ENCODE data around the gene RAB3IL1.

RAB3IL1 gene

DNA sequence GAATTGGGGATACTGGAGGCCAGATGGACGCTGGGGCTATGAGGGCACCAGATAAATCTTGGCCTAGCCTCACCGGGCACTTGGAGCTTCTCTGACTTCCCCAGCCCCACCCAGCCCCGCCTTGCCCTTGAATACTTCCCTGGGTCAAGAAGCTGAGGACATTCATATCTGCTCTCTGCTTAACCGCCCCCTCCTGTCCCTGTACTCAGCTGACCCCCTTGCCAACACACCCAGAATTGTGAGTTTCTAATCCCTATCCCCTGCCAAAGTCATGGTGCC lies 48.0 kb downstream of the RAB3IL1 start:
- Histone ChIP-seq H4K20me1 (ENCODE audit: insufficient read depth, low read length) (peaks cover 3% of the 10 kb centered on the region; the same call in 1 of the 2 replicates), H3K4me1 (ENCODE audit: low read length) (peaks cover 15% of the 10 kb centered on the region), H3K27me3 (ENCODE audit: low read depth, low read length) (peaks cover 8% of the 10 kb centered on the region; the same call in 1 of the 2 replicates), H3K9me3 (ENCODE audit: insufficient read depth, low read length) (no peaks in the 10 kb centered on the region), H3K27ac (ENCODE audit: low read length) (no peak overlapping the region), H3K4me3 (ENCODE audit: low read length) (no peak overlapping the region), H3K36me3 (replicated peaks; ENCODE audit: low read depth, low read length) (peaks cover 21% of the 10 kb centered on the region), H3K79me2 (ENCODE audit: low read length) (no peaks in the 10 kb centered on the region), H3K9ac (ENCODE audit: low read length) (no peak overlapping the region), H3K4me2 (ENCODE audit: low read length) (no peak overlapping the region), H2AFZ (ENCODE audit: low read depth, low read length) (no peak overlapping the region)
- TF ChIP-seq, protein P1, sequence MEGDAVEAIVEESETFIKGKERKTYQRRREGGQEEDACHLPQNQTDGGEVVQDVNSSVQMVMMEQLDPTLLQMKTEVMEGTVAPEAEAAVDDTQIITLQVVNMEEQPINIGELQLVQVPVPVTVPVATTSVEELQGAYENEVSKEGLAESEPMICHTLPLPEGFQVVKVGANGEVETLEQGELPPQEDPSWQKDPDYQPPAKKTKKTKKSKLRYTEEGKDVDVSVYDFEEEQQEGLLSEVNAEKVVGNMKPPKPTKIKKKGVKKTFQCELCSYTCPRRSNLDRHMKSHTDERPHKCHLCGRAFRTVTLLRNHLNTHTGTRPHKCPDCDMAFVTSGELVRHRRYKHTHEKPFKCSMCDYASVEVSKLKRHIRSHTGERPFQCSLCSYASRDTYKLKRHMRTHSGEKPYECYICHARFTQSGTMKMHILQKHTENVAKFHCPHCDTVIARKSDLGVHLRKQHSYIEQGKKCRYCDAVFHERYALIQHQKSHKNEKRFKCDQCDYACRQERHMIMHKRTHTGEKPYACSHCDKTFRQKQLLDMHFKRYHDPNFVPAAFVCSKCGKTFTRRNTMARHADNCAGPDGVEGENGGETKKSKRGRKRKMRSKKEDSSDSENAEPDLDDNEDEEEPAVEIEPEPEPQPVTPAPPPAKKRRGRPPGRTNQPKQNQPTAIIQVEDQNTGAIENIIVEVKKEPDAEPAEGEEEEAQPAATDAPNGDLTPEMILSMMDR (IDR thresholded peaks at IDR 0.05; ENCODE audit: low read depth, low read length), result no peak
- TF ChIP-seq EZH2phosphoT487 (IDR thresholded peaks at IDR 0.05; ENCODE audit: low read depth), result no peak

DNA sequence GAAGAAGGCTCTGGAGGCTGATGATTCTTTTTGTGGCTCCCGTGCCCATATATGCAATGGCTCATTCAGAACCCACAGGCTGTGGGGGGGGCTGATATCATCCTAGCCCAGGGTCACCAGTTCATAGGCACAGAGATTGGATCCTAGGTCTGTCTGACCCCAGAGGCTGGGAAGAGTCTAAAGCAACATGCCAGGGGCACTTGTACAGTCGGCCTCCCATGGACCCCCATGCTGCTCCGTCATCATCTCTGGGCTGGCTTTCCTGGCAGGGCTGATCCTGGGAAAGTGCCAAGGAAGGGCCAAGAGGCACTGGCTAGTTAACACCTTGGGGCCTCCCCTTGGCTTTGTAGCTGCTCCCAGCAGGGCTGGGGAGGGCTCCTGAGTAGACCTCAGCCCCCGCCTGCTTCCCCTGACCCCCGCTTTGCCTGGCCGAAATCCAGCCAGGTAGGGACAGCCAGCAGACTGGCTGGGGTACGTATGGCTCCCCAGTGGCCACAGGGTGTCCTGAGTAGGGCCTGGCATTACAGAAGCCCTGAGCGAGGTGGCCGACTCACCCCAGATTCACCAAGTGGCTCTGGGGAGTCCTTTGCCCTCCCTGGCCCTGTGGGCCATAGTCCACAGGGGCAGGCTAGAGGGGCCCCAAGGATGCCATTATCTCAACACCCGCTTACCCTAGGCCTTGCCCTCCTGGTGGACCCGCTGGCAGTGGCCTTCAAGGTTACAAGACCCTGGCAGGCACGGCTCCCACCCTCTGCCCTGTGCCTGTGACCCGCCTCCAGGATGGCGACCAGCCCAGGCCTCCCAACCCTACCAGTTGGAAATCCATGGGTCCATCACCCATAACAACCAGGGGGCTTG lies 48.6 kb downstream of the RAB3IL1 start:
- no peaks in the 10 kb centered on the region for H3K9me3 ChIP-seq (ENCODE audit: insufficient read depth, low read length)
- peaks cover 15% of the 10 kb centered on the region for H3K4me1 ChIP-seq (ENCODE audit: low read length)
- no peak overlapping the region for H3K4me3 ChIP-seq (ENCODE audit: low read length)
- peaks cover 23% of the 10 kb centered on the region for H3K36me3 ChIP-seq (replicated peaks; ENCODE audit: low read depth, low read length)
- H3K27me3 ChIP-seq (ENCODE audit: low read depth, low read length), result peaks cover 8% of the 10 kb centered on the region; the same call in 1 of the 2 replicates
- H3K9ac ChIP-seq (ENCODE audit: low read length), result no peak overlapping the region
- no peak overlapping the region for H3K27ac ChIP-seq (ENCODE audit: low read length)
- H4K20me1 ChIP-seq (ENCODE audit: insufficient read depth, low read length), result peaks cover 3% of the 10 kb centered on the region; the same call in 1 of the 2 replicates
- H3K79me2 ChIP-seq (ENCODE audit: low read length), result no peaks in the 10 kb centered on the region
- no peak overlapping the region for H3K4me2 ChIP-seq (ENCODE audit: low read length)
- no peak for TF ChIP-seq EZH2phosphoT487 (IDR thresholded peaks at IDR 0.05; ENCODE audit: low read depth)
- TF ChIP-seq, protein P1 (IDR thresholded peaks at IDR 0.05; ENCODE audit: low read depth, low read length), result no peak
- H2AFZ ChIP-seq (ENCODE audit: low read depth, low read length), result no peak overlapping the region

DNA sequence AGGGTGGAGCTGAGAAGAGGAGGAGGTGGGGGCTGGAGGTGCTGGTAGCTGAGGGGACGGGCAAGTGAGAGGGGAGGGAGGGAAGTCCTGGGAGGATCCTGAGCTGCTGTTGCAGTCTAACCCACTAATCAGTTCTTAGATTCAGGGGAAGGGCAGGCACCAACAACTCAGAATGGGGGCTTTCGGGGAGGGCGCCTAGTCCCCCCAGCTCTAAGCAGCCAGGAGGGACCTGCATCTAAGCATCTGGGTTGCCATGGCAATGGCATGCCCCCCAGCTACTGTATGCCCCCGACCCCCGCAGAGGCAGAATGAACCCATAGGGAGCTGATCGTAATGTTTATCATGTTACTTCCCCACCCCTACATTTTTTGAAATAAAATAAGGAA lies 50.4 kb downstream of the RAB3IL1 start:
- peaks cover 13% of the 10 kb centered on the region for H3K4me1 ChIP-seq (ENCODE audit: low read length)
- no peak overlapping the region for H2AFZ ChIP-seq (ENCODE audit: low read depth, low read length)
- no peak overlapping the region for H3K27ac ChIP-seq (ENCODE audit: low read length)
- no peaks in the 10 kb centered on the region for H3K79me2 ChIP-seq (ENCODE audit: low read length)
- H3K27me3 ChIP-seq (ENCODE audit: low read depth, low read length), result peaks cover under 1% of the 10 kb centered on the region; the same call in 1 of the 2 replicates
- H3K9me3 ChIP-seq (ENCODE audit: insufficient read depth, low read length), result no peaks in the 10 kb centered on the region
- no peak overlapping the region for H3K4me3 ChIP-seq (ENCODE audit: low read length)
- no peak overlapping the region for H3K4me2 ChIP-seq (ENCODE audit: low read length)
- TF ChIP-seq, protein P1 (IDR thresholded peaks at IDR 0.05; ENCODE audit: low read depth, low read length), result no peak
- TF ChIP-seq EZH2phosphoT487 (IDR thresholded peaks at IDR 0.05; ENCODE audit: low read depth), result no peak
- peaks cover 39% of the 10 kb centered on the region for H3K36me3 ChIP-seq (replicated peaks; ENCODE audit: low read depth, low read length)
- H3K9ac ChIP-seq (ENCODE audit: low read length), result no peak overlapping the region
- H4K20me1 ChIP-seq (ENCODE audit: insufficient read depth, low read length), result peaks cover 7% of the 10 kb centered on the region; the same call in 1 of the 2 replicates

DNA sequence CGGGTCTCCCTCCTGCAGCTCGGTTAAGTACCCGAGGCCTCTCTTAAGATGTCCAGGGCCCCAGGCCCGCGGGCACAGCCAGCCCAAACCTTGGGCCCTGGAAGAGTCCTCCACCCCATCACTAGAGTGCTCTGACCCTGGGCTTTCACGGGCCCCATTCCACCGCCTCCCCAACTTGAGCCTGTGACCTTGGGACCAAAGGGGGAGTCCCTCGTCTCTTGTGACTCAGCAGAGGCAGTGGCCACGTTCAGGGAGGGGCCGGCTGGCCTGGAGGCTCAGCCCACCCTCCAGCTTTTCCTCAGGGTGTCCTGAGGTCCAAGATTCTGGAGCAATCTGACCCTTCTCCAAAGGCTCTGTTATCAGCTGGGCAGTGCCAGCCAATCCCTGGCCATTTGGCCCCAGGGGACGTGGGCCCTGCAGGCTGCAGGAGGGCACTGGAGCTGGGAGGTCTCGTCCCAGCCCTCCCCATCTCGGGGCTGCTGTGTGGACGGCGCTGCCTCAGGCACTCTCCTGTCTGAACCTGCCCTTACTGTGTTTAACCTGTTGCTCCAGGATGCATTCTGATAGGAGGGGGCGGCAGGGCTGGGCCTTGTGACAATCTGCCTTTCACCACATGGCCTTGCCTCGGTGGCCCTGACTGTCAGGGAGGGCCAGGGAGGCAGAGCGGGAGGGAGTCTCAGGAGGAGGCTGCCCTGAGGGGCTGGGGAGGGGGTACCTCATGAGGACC lies 51.0 kb downstream of the RAB3IL1 start:
- peaks cover 10% of the 10 kb centered on the region; the same call in 1 of the 2 replicates for H4K20me1 ChIP-seq (ENCODE audit: insufficient read depth, low read length)

More for the DNA sequence above, 51.0 kb downstream of the RAB3IL1 start:
- H3K9me3 ChIP-seq (ENCODE audit: insufficient read depth, low read length), result no peaks in the 10 kb centered on the region
- H3K4me3 ChIP-seq (ENCODE audit: low read length), result no peak overlapping the region
- no peak overlapping the region for H2AFZ ChIP-seq (ENCODE audit: low read depth, low read length)
- TF ChIP-seq, protein P1 (IDR thresholded peaks at IDR 0.05; ENCODE audit: low read depth, low read length), result no peak
- no peak for TF ChIP-seq EZH2phosphoT487 (IDR thresholded peaks at IDR 0.05; ENCODE audit: low read depth)
- peaks cover 44% of the 10 kb centered on the region for H3K36me3 ChIP-seq (replicated peaks; ENCODE audit: low read depth, low read length)
- H3K79me2 ChIP-seq (ENCODE audit: low read length), result no peaks in the 10 kb centered on the region
- no peak overlapping the region for H3K4me2 ChIP-seq (ENCODE audit: low read length)
- H3K27me3 ChIP-seq (ENCODE audit: low read depth, low read length), result no peaks in the 10 kb centered on the region
- H3K27ac ChIP-seq (ENCODE audit: low read length), result no peak overlapping the region
- H3K9ac ChIP-seq (ENCODE audit: low read length), result no peak overlapping the region
- H3K4me1 ChIP-seq (ENCODE audit: low read length), result peaks cover 7% of the 10 kb centered on the region

Data from OCI-LY3 (cell line).